HG03066 (cell line): Measurements from ENCODE around the gene CEP350.
"Not testable (repeated sequence)": the region's sequence is repeated elsewhere in the genome, so short reads cannot be mapped to it uniquely, and the experiment has no call there.

Source experiments
- ATAC-seq: cut with Tn5 transposase; IDR thresholded peaks from one replicate; pipeline ENCODE4 v1.9.1; 2021; ENCODE audit warnings: low read depth; ENCODE audit not compliant: unreplicated experiment

CEP350 gene

GRCh38 chr1:179938752-179939151, 15.9 kb upstream of the CEP350 start:
- ATAC-seq = no peak

GRCh38 chr1:179939941-179940340, 14.7 kb upstream of the CEP350 start:
- ATAC-seq = no peak

GRCh38 chr1:179941454-179941853, 13.2 kb upstream of the CEP350 start:
- ATAC-seq = no peak

- no peak for ATAC-seq
Observed at GRCh38 chr1:179950651-179951050, 4.0 kb upstream of the CEP350 start.

GRCh38 chr1:179951383-179952144, 3.0 kb upstream of the CEP350 start:
- no peak for ATAC-seq

- no peak for ATAC-seq
Observed at GRCh38 chr1:179952186-179952585, 2.4 kb upstream of the CEP350 start.

GRCh38 chr1:179953974-179954492, 577 bp upstream of the CEP350 start:
- peak; percentile 28 for ATAC-seq

GRCh38 chr1:179955287-179955680, 674 bp downstream of the CEP350 start:
- no peak for ATAC-seq

- ATAC-seq = no peak
Observed at GRCh38 chr1:179955731-179956130, 1.1 kb downstream of the CEP350 start.

- ATAC-seq = no peak
Observed at GRCh38 chr1:179958359-179958758, 3.7 kb downstream of the CEP350 start.

- not testable (repeated sequence) for ATAC-seq
Observed at GRCh38 chr1:179962168-179962567, 7.6 kb downstream of the CEP350 start.

GRCh38 chr1:179966551-179966950, 11.9 kb downstream of the CEP350 start:
- ATAC-seq = no peak

GRCh38 chr1:179968284-179968993, 13.8 kb downstream of the CEP350 start:
- ATAC-seq = no peak

- no peak for ATAC-seq
Observed at GRCh38 chr1:179968994-179969919, 14.6 kb downstream of the CEP350 start.

GRCh38 chr1:179969962-179970361, 15.4 kb downstream of the CEP350 start:
- no peak for ATAC-seq

GRCh38 chr1:179971563-179972496, 17.2 kb downstream of the CEP350 start:
- ATAC-seq = no peak

GRCh38 chr1:179973198-179974110, 18.8 kb downstream of the CEP350 start:
- no peak for ATAC-seq

GRCh38 chr1:179976970-179977651, 22.5 kb downstream of the CEP350 start:
- no peak for ATAC-seq
